LNCAP (cell line): ENCODE measurements around the gene HIPK1.

Source experiments
- TF ChIP-seq, protein P1 (sequence below): fragments of 450-650 bp; IDR thresholded peaks from 2 replicates; pipeline ENCODE4 v1.5.1; 2017; ENCODE audit warnings: mild to moderate bottlenecking

The HIPK1 gene

GRCh38 chr1:113904293-113904673, 24.8 kb upstream of the HIPK1 start:
- TF ChIP-seq, protein P1, sequence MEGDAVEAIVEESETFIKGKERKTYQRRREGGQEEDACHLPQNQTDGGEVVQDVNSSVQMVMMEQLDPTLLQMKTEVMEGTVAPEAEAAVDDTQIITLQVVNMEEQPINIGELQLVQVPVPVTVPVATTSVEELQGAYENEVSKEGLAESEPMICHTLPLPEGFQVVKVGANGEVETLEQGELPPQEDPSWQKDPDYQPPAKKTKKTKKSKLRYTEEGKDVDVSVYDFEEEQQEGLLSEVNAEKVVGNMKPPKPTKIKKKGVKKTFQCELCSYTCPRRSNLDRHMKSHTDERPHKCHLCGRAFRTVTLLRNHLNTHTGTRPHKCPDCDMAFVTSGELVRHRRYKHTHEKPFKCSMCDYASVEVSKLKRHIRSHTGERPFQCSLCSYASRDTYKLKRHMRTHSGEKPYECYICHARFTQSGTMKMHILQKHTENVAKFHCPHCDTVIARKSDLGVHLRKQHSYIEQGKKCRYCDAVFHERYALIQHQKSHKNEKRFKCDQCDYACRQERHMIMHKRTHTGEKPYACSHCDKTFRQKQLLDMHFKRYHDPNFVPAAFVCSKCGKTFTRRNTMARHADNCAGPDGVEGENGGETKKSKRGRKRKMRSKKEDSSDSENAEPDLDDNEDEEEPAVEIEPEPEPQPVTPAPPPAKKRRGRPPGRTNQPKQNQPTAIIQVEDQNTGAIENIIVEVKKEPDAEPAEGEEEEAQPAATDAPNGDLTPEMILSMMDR = no peak

- TF ChIP-seq, protein P1 = peak; percentile 59
These were observed 24.3 kb upstream of the HIPK1 start, which contains the start of the genes AP4B1 and DCLRE1B for GRCh38 chr1:113904674-113905434. TSS of gene AP4B1 (minus strand) at chr1:113904799. CDS start at chr1:113904717, 82 bp downstream. TSS of gene DCLRE1B (plus strand) at chr1:113905326. CDS start at chr1:113905587, 261 bp downstream.

DNA sequence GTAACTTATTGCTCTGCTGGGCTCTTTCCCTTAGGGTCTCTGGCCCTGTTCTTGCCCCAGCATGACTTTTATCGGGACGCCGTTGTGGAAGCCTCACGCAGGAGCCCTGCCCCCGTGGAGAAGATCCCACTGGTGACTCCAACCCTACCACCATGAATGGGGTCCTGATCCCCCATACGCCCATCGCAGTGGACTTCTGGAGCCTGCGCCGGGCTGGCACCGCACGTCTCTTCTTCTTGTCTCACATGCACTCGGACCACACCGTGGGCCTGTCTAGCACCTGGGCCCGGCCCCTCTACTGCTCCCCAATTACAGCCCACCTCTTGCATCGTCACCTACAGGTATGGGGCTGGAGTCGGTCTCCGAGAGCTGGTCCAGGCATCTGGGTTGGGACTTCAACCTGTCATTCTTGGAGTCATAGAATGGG, 23.7 kb upstream of the HIPK1 start:
- TF ChIP-seq, protein P1 = no peak

GRCh38 chr1:113912594-113913311, 16.4 kb upstream of the HIPK1 start:
- TF ChIP-seq, protein P1 = no peak

GRCh38 chr1:113913312-113913668, 15.8 kb upstream of the HIPK1 start:
- TF ChIP-seq, protein P1 = no peak

DNA sequence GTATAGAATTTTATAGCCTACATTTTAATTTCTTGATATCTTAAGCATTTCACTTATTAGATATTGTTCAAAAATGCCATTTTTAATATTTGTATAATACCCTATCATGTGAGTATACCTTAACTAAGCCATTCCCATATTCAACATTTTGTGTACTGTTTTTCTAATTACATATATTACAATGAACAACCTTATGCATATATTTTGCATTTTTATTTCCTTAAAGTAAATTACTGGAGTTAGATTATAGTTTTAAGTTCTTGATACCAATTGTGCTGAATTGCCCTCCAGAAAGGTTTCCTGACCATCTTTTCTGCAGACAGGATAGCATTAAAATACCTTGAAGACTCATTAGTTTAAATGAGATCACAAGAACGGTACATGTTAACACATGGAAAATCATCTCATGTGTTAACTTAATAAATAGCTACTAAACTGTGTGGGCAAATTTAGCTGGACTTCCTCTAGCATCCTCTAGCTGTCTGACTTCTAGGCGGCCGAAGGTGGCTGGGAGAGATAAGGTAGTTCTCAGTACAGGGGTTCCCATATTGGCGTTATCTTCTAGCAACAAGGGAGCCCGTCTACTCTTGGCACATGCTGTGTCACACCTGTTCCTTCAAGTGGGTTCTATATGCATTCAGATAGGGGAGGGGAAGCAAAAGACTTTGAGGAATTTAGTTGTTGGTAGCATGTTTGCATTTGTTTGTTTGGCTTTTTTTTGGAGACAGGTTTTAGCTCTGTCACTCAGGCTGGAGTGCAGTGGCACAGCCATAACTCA, 15.0 kb upstream of the HIPK1 start:
- TF ChIP-seq, protein P1 = no peak

DNA sequence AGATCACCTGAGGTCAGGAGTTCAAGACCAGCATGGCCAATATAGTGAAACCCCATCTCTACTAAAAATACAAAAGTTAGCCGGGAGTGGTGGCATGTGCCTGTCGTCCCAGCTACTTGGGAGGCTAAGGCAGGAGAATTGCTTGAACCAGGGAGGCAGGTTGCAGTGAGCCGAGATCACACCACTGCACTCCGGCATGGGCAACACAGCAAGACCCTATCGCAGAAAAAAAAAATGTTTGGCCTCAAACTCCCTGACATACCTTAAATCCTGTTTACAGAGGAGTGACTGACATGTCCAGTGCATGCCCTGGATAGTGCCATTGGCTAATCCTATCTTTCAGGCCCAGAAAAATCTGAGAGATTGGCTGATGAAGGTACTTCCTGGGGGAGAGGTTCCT, 12.2 kb upstream of the HIPK1 start:
- TF ChIP-seq, protein P1 = no peak
